ENCODE measurements around the gene MYO19.
A peak's percentile ranks its signal among the peaks of the same experiment; 100 is the strongest.

GRCh38 chr17:36545465-36546417, 11.1 kb upstream of the MYO19 start:
- TF ChIP-seq CTCF (IDR thresholded peaks at IDR 0.05) (no peak), EP300 (IDR thresholded peaks at IDR 0.05) (no peak), POLR2AphosphoS5 (IDR thresholded peaks at IDR 0.05) (peak; percentile 90 to 93 (median 90))

All from stomach (tissue), 4 donors.